Liver (tissue), 9 donors: ENCODE data around the gene RCE1. TPM values are rescaled to one million over a fixed set of nuclear protein-coding genes. Genes with fewer than 3 reads are reported as not detected.

Experiments used
- DNase-seq: peaks from one replicate; pipeline ENCODE4 v3.0.0-alpha.2; 2017; ENCODE audit warnings: low spot score
- H3K27ac ChIP-seq, 2 donors: one replicate each; pipeline ENCODE4 v1.7.0; 2013; ENCODE audit warnings: inconsistent platforms in 2 of 2, low read length in 2 of 2, control low read depth in 1 of 2, low read depth in 1 of 2, mild to moderate bottlenecking in 1 of 2
- H3K27me3 ChIP-seq, 4 donors: one replicate each; pipeline versions ENCODE4 v1.6.1 to v1.7.0; 2013; ENCODE audit warnings: low read length in 3 of 4, inconsistent platforms in 1 of 4, mild to moderate bottlenecking in 1 of 4, moderate library complexity in 1 of 4; ENCODE audit not compliant: control insufficient read depth in 4 of 4, insufficient read depth in 4 of 4
- H3K36me3 ChIP-seq, 4 donors: one replicate each; pipeline versions ENCODE4 v1.6.1 to v1.7.0; 2013; ENCODE audit warnings: low read length in 3 of 4, mild to moderate bottlenecking in 3 of 4, low read depth in 1 of 4, moderate library complexity in 1 of 4; ENCODE audit not compliant: control insufficient read depth in 4 of 4, insufficient read depth in 3 of 4
- H3K4me1 ChIP-seq, 4 donors: one replicate each; pipeline versions ENCODE4 v1.6.1 to v1.7.0; 2013; ENCODE audit warnings: low read length in 3 of 4, mild to moderate bottlenecking in 3 of 4, moderate library complexity in 1 of 4; ENCODE audit not compliant: control insufficient read depth in 4 of 4, insufficient read depth in 4 of 4
- H3K4me3 ChIP-seq, 3 donors: one replicate each; pipeline versions ENCODE4 v1.6.1 to v1.7.0; 2013; ENCODE audit warnings: low read length in 3 of 3, control low read depth in 1 of 3, low read depth in 1 of 3, mild to moderate bottlenecking in 1 of 3
- H3K9ac ChIP-seq, 2 donors: one replicate each; pipeline ENCODE4 v1.7.0; 2013; ENCODE audit warnings: low read length in 2 of 2, mild to moderate bottlenecking in 2 of 2, moderate library complexity in 2 of 2, control low read depth in 1 of 2, low read depth in 1 of 2
- H3K9me3 ChIP-seq, 4 donors: one replicate each; pipeline versions ENCODE4 v1.6.1 to v1.7.0; 2013; ENCODE audit warnings: low read length in 3 of 4; ENCODE audit not compliant: control insufficient read depth in 4 of 4
- ATF3 ChIP-seq: IDR thresholded peaks from 2 replicates; pipeline ENCODE4 v1.6.1; 2016; ENCODE audit warnings: antibody characterized with exemption
- CTCF ChIP-seq: fragments of 150-350 bp; IDR thresholded peaks from 2 replicates; pipeline ENCODE4 v1.5.1; 2017; ENCODE audit warnings: improper control_type of control experiment, low read depth, low read length; ENCODE audit not compliant: missing input control
- EGR1 ChIP-seq, 2 donors: IDR thresholded peaks; 2 replicates each; pipeline ENCODE4 v1.6.1; 2016 to 2018; ENCODE audit warnings: antibody characterized with exemption in 2 of 2, low read depth in 2 of 2
- FOXA1 ChIP-seq: IDR thresholded peaks from 2 replicates; pipeline ENCODE4 v1.6.1; 2016; ENCODE audit warnings: antibody characterized with exemption
- FOXA2 ChIP-seq: IDR thresholded peaks from 2 replicates; pipeline ENCODE4 v1.6.1; 2016; ENCODE audit warnings: antibody characterized with exemption
- GABPA ChIP-seq, 2 donors: IDR thresholded peaks in 1 of 2; conservative IDR thresholded peaks in 1 of 2; 2 replicates each; pipeline ENCODE4 v1.6.1; 2016; ENCODE audit warnings: antibody characterized with exemption in 2 of 2, mild to moderate bottlenecking in 1 of 2, moderate library complexity in 1 of 2
- HNF4A ChIP-seq, 2 donors: conservative IDR thresholded peaks; 2 replicates each; pipeline ENCODE4 v1.6.1; 2016; ENCODE audit warnings: antibody characterized with exemption in 2 of 2, mild to moderate bottlenecking in 2 of 2
- HNF4G ChIP-seq: IDR thresholded peaks from 2 replicates; pipeline ENCODE4 v1.6.1; 2016; ENCODE audit warnings: antibody characterized with exemption
- JUND ChIP-seq, 2 donors: IDR thresholded peaks; 2 replicates each; pipeline ENCODE4 v1.6.1; 2016; ENCODE audit warnings: antibody characterized with exemption in 2 of 2
- MAX ChIP-seq: IDR thresholded peaks from 2 replicates; pipeline ENCODE4 v1.6.1; 2016; ENCODE audit warnings: antibody characterized with exemption
- NR2F2 ChIP-seq: IDR thresholded peaks from 2 replicates; pipeline ENCODE4 v1.6.1; 2016; ENCODE audit warnings: antibody characterized with exemption
- RAD21 ChIP-seq, 2 donors: IDR thresholded peaks; 2 replicates each; pipeline ENCODE4 v1.6.1; 2016; ENCODE audit warnings: antibody characterized with exemption in 2 of 2, mild to moderate bottlenecking in 2 of 2
- REST ChIP-seq: IDR thresholded peaks from 2 replicates; pipeline ENCODE4 v1.6.1; 2016; ENCODE audit warnings: antibody characterized with exemption, mild to moderate bottlenecking
- RXRA ChIP-seq, 2 donors: IDR thresholded peaks; 2 replicates each; pipeline ENCODE4 v1.6.1; 2017 to 2018; ENCODE audit warnings: antibody characterized with exemption in 2 of 2, mild to moderate bottlenecking in 1 of 2
- SP1 ChIP-seq: IDR thresholded peaks from 2 replicates; pipeline ENCODE4 v1.6.1; 2018; ENCODE audit warnings: antibody characterized with exemption, mild to moderate bottlenecking
- TAF1 ChIP-seq: conservative IDR thresholded peaks from 2 replicates; pipeline ENCODE4 v1.6.1; 2016; ENCODE audit warnings: antibody characterized with exemption, mild to moderate bottlenecking
- YY1 ChIP-seq: IDR thresholded peaks from 2 replicates; pipeline ENCODE4 v1.6.1; 2016; ENCODE audit warnings: antibody characterized with exemption, mild to moderate bottlenecking
- ZBTB33 ChIP-seq: IDR thresholded peaks from 2 replicates; pipeline ENCODE4 v1.6.1; 2016; ENCODE audit warnings: antibody characterized with exemption
- WGBS: extraction: QIAGEN DNeasy Blood & Tissue Kit; methylation state at CpG from one replicate; pipeline ENCODE4 v1.1.7; 2013; 5-methylcytosine and 5-hydroxymethylcytosine counted together
- polyA plus RNA-seq, 2 donors: library from polyadenylated mRNA; stranded (reverse) in 1 of 2; unstranded in 1 of 2; fragments of 200-250 nt in 1 of 2; fragments of >200 nt in 1 of 2; fragmentation: Nextera tagmentation in 1 of 2; extraction: Ambion mirVana in 1 of 2; gene quantifications; one replicate each; pipeline versions ENCODE4 v1.2.1 to v1.2.3, GENCODE V29; 2013 to 2015
- total RNA-seq, 2 donors: library from RNA; depleted of rRNA; stranded (reverse); fragments of >200 nt; gene quantifications; one replicate each; pipeline ENCODE4 v1.2.3, GENCODE V29; 2014
- donor health status: healthy.
- donor health status: healthy.
- donor health status: healthy.
- donor health status: healthy.
- donor health status: healthy.

The RCE1 gene
- total and polyA plus RNA-seq, 4 donors, result 2.9 to 7.7 (median 3.2) TPM

GRCh38 chr11:66853242-66854229, 10.3 kb downstream of the RCE1 start:
- Histone ChIP-seq H3K27me3 (no peaks in the 10 kb centered on the region), H3K9ac (no peak overlapping the region), H3K36me3 (peaks cover 14 to 43% (median 17%) of the 10 kb centered on the region in 4 donors), H3K4me1 (peaks cover 0 to 8% (median 2%) of the 10 kb centered on the region in 4 donors), H3K27ac (no peak overlapping the region), H3K4me3 (no peak overlapping the region), H3K9me3 (no peaks in the 10 kb centered on the region)
- 90% methylated on average over 26 of the region's 26 CpGs for WGBS
- TF ChIP-seq RXRA (IDR thresholded peaks at IDR 0.05), result no peak
- no peak for TF ChIP-seq EGR1 (IDR thresholded peaks at IDR 0.05; ENCODE audit: low read depth in 2 of 2)
- TF ChIP-seq ZBTB33, result no peak
- no peak for TF ChIP-seq SP1
- no peak for DNase-seq

GRCh38 chr11:66854231-66854661, 11.0 kb downstream of the RCE1 start:
- no peak overlapping the region for H3K4me3 ChIP-seq
- no peak overlapping the region for H3K27ac ChIP-seq
- TF ChIP-seq FOXA1 (no peak), MAX (no peak), EGR1 (IDR thresholded peaks at IDR 0.05; ENCODE audit: low read depth in 2 of 2) (no peak), RAD21 (IDR thresholded peaks at IDR 0.05) (no peak), CTCF (no peak), HNF4A (conservative IDR thresholded peaks at IDR 0.05) (no peak), HNF4G (no peak), RXRA (IDR thresholded peaks at IDR 0.05) (no peak), ATF3 (no peak), JUND (IDR thresholded peaks at IDR 0.05) (no peak), GABPA (IDR thresholded peaks at IDR 0.05 in 1 of 2, conservative IDR thresholded peaks at IDR 0.05 in 1 of 2) (no peak), TAF1 (no peak), SP1 (no peak), ZBTB33 (no peak), FOXA2 (no peak), REST (no peak), YY1 (no peak), NR2F2 (no peak)
- H3K27me3 ChIP-seq, result no peaks in the 10 kb centered on the region
- H3K9ac ChIP-seq, result no peak overlapping the region
- no peaks in the 10 kb centered on the region for H3K9me3 ChIP-seq
- no peak for DNase-seq
- peaks cover 9 to 40% (median 19%) of the 10 kb centered on the region in 4 donors for H3K36me3 ChIP-seq
- 92% methylated on average over 12 of the region's 12 CpGs for WGBS
- H3K4me1 ChIP-seq, result peaks cover 0 to 8% (median 2%) of the 10 kb centered on the region in 4 donors
